H1 (cell line): ENCODE measurements around the gene P2RY8. TPM values are rescaled to one million over a fixed set of nuclear protein-coding genes. Genes with fewer than 3 reads are reported as not detected.
A peak's percentile ranks its signal among the peaks of the same experiment; 100 is the strongest.
"Not testable (repeated sequence)": the region's sequence is repeated elsewhere in the genome, so short reads cannot be mapped to it uniquely, and the experiment has no call there.

Source experiments
- CTCF ChIA-PET: fragments of 300-600 bp; sonication (Branson Sonifier 250); formaldehyde crosslinking; loops from one replicate; lab custom pipeline; 2021; ENCODE audit not compliant: partially characterized antibody; lab: Charles Lee
- POLR2A ChIA-PET: fragments of 300-600 bp; sonication (Branson Sonifier 250); formaldehyde crosslinking; loops from one replicate; lab custom pipeline; 2021; ENCODE audit warnings: inconsistent platforms; ENCODE audit not compliant: partially characterized antibody; lab: Charles Lee
- DNase-seq, 2 experiments: peaks; one replicate each; pipeline versions ENCODE4 v3.0.0 to v3.0.0-alpha.2; 2010 to 2022; ENCODE audit warnings: low spot score in 2 of 2, low read depth in 1 of 2, mixed read lengths in 1 of 2
- FAIRE-seq: peaks from 2 replicates; lab custom pipeline; 2011; peaks lifted over from hg19 to GRCh38; lab: Jason Lieb, UNC
- H2AFZ ChIP-seq: 2 replicates; pipeline ENCODE4 v1.8.1; 2012; ENCODE audit warnings: low read length, inconsistent platforms
- H2AK5ac ChIP-seq: 2 replicates; pipeline ENCODE4 v1.6.1; 2013; ENCODE audit warnings: low read depth, low read length
- H2BK120ac ChIP-seq: replicated peaks from 2 replicates; pipeline ENCODE3; 2013; ENCODE audit warnings: low read depth, low read length, inconsistent platforms
- H2BK12ac ChIP-seq: 2 replicates; pipeline ENCODE4 v1.6.1; 2013; ENCODE audit warnings: low read depth, low read length
- H2BK15ac ChIP-seq: 2 replicates; pipeline ENCODE4 v1.6.1; 2013; ENCODE audit warnings: low read length
- H2BK20ac ChIP-seq: 2 replicates; pipeline ENCODE4 v1.6.1; 2013; ENCODE audit warnings: low read length
- H2BK5ac ChIP-seq: 2 replicates; pipeline ENCODE4 v1.6.1; 2013; ENCODE audit warnings: low read depth, low read length
- H3K14ac ChIP-seq: 2 replicates; pipeline ENCODE4 v1.6.1; 2013; ENCODE audit warnings: inconsistent platforms; ENCODE audit not compliant: insufficient read length
- H3K18ac ChIP-seq: 2 replicates; pipeline ENCODE4 v1.6.1; 2013; ENCODE audit warnings: low read length; ENCODE audit errors: extremely low read depth
- H3K23ac ChIP-seq: 2 replicates; pipeline ENCODE4 v1.6.1; 2013; ENCODE audit warnings: inconsistent platforms; ENCODE audit not compliant: insufficient read length
- H3K23me2 ChIP-seq: 2 replicates; pipeline ENCODE4 v1.6.1; 2013; ENCODE audit warnings: low read depth, low read length
- H3K27ac ChIP-seq: 2 replicates; pipeline ENCODE4 v1.6.1; 2011; ENCODE audit warnings: low read depth, low read length, inconsistent platforms
- H3K27me3 ChIP-seq, 4 experiments: replicated peaks in 1 of 4; 1 replicate in 1 of 4; 2 replicates in 3 of 4; pipeline versions ENCODE4 v1.6.1 to v1.8.1; 2011 to 2013; ENCODE audit warnings: low read length in 3 of 4, mild to moderate bottlenecking in 3 of 4, inconsistent platforms in 2 of 4, mixed read lengths in 2 of 4, moderate library complexity in 1 of 4; ENCODE audit not compliant: control insufficient read depth in 3 of 4, insufficient read depth in 3 of 4; ENCODE audit errors: extremely low read depth in 1 of 4
- H3K36me3 ChIP-seq, 4 experiments: 2 replicates each; pipeline versions ENCODE4 v1.6.1 to v1.8.1; 2011 to 2013; ENCODE audit warnings: mild to moderate bottlenecking in 4 of 4, low read length in 3 of 4, moderate library complexity in 2 of 4, control low read depth in 1 of 4, inconsistent platforms in 1 of 4; ENCODE audit not compliant: insufficient read depth in 4 of 4, control insufficient read depth in 2 of 4
- H3K4ac ChIP-seq: replicated peaks from 2 replicates; pipeline ENCODE3; 2013; ENCODE audit warnings: low read length, low read depth, mixed read lengths, inconsistent platforms; ENCODE audit not compliant: insufficient read length
- H3K4me1 ChIP-seq, 4 experiments: replicated peaks in 1 of 4; 1 replicate in 1 of 4; 2 replicates in 3 of 4; pipeline versions ENCODE4 v1.6.1 to v1.8.1; 2011 to 2013; ENCODE audit warnings: low read length in 3 of 4, inconsistent platforms in 2 of 4, mixed read lengths in 1 of 4; ENCODE audit not compliant: insufficient read depth in 4 of 4, control insufficient read depth in 3 of 4
- H3K4me2 ChIP-seq, 2 experiments: 2 replicates each; pipeline versions ENCODE4 v1.6.1 to v1.8.1; 2011 to 2013; ENCODE audit warnings: low read depth in 2 of 2, low read length in 2 of 2, control low read depth in 1 of 2, inconsistent platforms in 1 of 2, mild to moderate bottlenecking in 1 of 2; ENCODE audit not compliant: insufficient read depth in 1 of 2
- H3K4me3 ChIP-seq, 4 experiments: fragments of 200-600, 300-600 bp in 1 of 4; sonication (generic), shearing (Covaris generic), sonication (Bioruptor Twin) in 1 of 4; 2 replicates each; pipeline versions ENCODE4 v1.5.1 to v1.8.1; 2011 to 2016; ENCODE audit warnings: low read length in 4 of 4, low read depth in 3 of 4, control low read depth in 2 of 4, inconsistent platforms in 2 of 4, mild to moderate bottlenecking in 2 of 4, mixed read lengths in 1 of 4, moderate library complexity in 1 of 4; ENCODE audit not compliant: insufficient read depth in 2 of 4; ENCODE audit errors: extremely low read depth in 1 of 4
- H3K56ac ChIP-seq: replicated peaks from 2 replicates; pipeline ENCODE3; 2013; ENCODE audit warnings: low read depth, mild to moderate bottlenecking, mixed read lengths, low read length, inconsistent platforms; ENCODE audit not compliant: insufficient read length
- H3K79me1 ChIP-seq: 2 replicates; pipeline ENCODE4 v1.6.1; 2013; ENCODE audit warnings: low read depth, low read length, control low read depth
- H3K79me2 ChIP-seq, 2 experiments: 2 replicates each; pipeline versions ENCODE4 v1.6.1 to v1.8.1; 2012 to 2013; ENCODE audit warnings: low read length in 2 of 2, mild to moderate bottlenecking in 2 of 2, inconsistent platforms in 1 of 2; ENCODE audit not compliant: insufficient read depth in 2 of 2, control insufficient read depth in 1 of 2
- H3K9ac ChIP-seq, 4 experiments: replicated peaks in 1 of 4; 1 replicate in 1 of 4; 2 replicates in 3 of 4; pipeline versions ENCODE4 v1.6.1 to v1.8.1; 2011 to 2013; ENCODE audit warnings: low read depth in 3 of 4, low read length in 3 of 4, control low read depth in 2 of 4, mild to moderate bottlenecking in 2 of 4, moderate library complexity in 2 of 4, inconsistent platforms in 1 of 4; ENCODE audit errors: extremely low read depth in 1 of 4
- H3K9me3 ChIP-seq, 2 experiments: 2 replicates each; pipeline versions ENCODE4 v1.6.1 to v1.8.1; 2012 to 2013; ENCODE audit warnings: mild to moderate bottlenecking in 2 of 2, moderate library complexity in 2 of 2, control low read depth in 1 of 2, inconsistent platforms in 1 of 2, low read depth in 1 of 2, low read length in 1 of 2, mixed read lengths in 1 of 2; ENCODE audit not compliant: insufficient read depth in 2 of 2
- H4K20me1 ChIP-seq, 2 experiments: replicated peaks in 1 of 2; 2 replicates each; pipeline versions ENCODE3 to v1.8.1; 2011 to 2013; ENCODE audit warnings: inconsistent platforms in 2 of 2, low read length in 2 of 2, mild to moderate bottlenecking in 1 of 2; ENCODE audit not compliant: insufficient read depth in 2 of 2, control insufficient read depth in 1 of 2
- H4K5ac ChIP-seq: 2 replicates; pipeline ENCODE4 v1.6.1; 2013; ENCODE audit warnings: low read length, low read depth, mixed read lengths, inconsistent platforms; ENCODE audit not compliant: insufficient read length
- H4K8ac ChIP-seq: 2 replicates; pipeline ENCODE4 v1.8.0; 2013; ENCODE audit warnings: mild to moderate bottlenecking, moderate library complexity, low read length, inconsistent platforms; ENCODE audit not compliant: insufficient read depth; ENCODE audit errors: extremely low read depth
- H4K91ac ChIP-seq: replicated peaks from 2 replicates; pipeline ENCODE3; 2013; ENCODE audit warnings: low read length, mixed read lengths, inconsistent platforms; ENCODE audit not compliant: insufficient read length
- YY1 ChIP-seq: IDR thresholded peaks from 2 replicates; pipeline ENCODE4 v1.6.1; 2011; ENCODE audit warnings: low read depth, mild to moderate bottlenecking, low read length
- WGBS, 2 experiments: shearing (Covaris generic) in 1 of 2; methylation state at CpG; one replicate each; pipeline versions ENCODE4 v1.1.6 to v1.1.7; 2013 to 2015; ENCODE audit warnings: low lambda C conversion rate in 2 of 2, mixed read lengths in 2 of 2, inconsistent platforms in 1 of 2, low coverage in 1 of 2, missing lambda C conversion rate in 1 of 2; ENCODE audit not compliant: insufficient replicate concordance in 2 of 2, insufficient coverage in 1 of 2, insufficient read length in 1 of 2; ENCODE audit errors: extremely low coverage in 1 of 2, missing lambda C conversion rate in 1 of 2; 5-methylcytosine and 5-hydroxymethylcytosine counted together
- polyA plus RNA-seq, 7 experiments: library from polyadenylated mRNA; depleted of rRNA in 3 of 7; stranded (reverse) in 5 of 7; unstranded in 2 of 7; fragments of >200 nt in 5 of 7; fragments of 200-250 nt in 2 of 7; gene quantifications; 1 replicate in 5 of 7; 2 replicates in 1 of 7; 4 replicates in 1 of 7; pipeline versions ENCODE4 v1.2.1 to v1.2.3, GENCODE V29; 2011 to 2013; ENCODE audit warnings: missing spikeins in 2 of 7, mixed read lengths in 2 of 7
- total RNA-seq: library from RNA; stranded (reverse); fragmentation: NEBNext Ultra II Directional; extraction: Animal tissue kit (Norgen Biotek cat#: 25700); gene quantifications from 2 replicates; pipeline ENCODE4 v1.2.1, GENCODE V29; 2021

P2RY8 gene
- total and polyA plus RNA-seq, 2 of the 8 experiments (the other 6 are each of a cell fraction or from before 2014, with no cell fraction given) = 0.09 to 0.15 TPM

- Histone ChIP-seq H3K79me2 (peaks cover 58 to 97% of the 10 kb centered on the region in 2 experiments), H3K79me1 (peaks cover 39% of the 10 kb centered on the region), H2AK5ac (0 out of 2 replicates have a peak overlapping the region, but pooled peaks have one; percentile 86), H3K36me3 (peaks cover 4 to 31% (median 12%) of the 10 kb centered on the region in 4 experiments; a peak in 6 of 8 replicates), H3K23me2 (peaks cover 13% of the 10 kb centered on the region; the same call in 1 of the 2 replicates), H2BK15ac (peak overlapping the region; percentile 6; the same call in 1 of the 2 replicates), H3K9me3 (peaks cover 4 to 26% of the 10 kb centered on the region in 2 experiments; a peak in 3 of 4 replicates)
- H3K27me3 ChIP-seq, H2AFZ ChIP-seq, H4K8ac ChIP-seq, H3K9ac ChIP-seq, H3K14ac ChIP-seq, H2BK20ac ChIP-seq, H2BK120ac ChIP-seq, H3K23ac ChIP-seq, DNase-seq, H4K91ac ChIP-seq, H3K4me1 ChIP-seq, H3K4ac ChIP-seq, POLR2A ChIA-PET, H2BK12ac ChIP-seq, H4K20me1 ChIP-seq, H3K4me3 ChIP-seq, H4K5ac ChIP-seq, FAIRE-seq, H3K4me2 ChIP-seq, H3K27ac ChIP-seq, H3K56ac ChIP-seq, H3K18ac ChIP-seq, H2BK5ac ChIP-seq, CTCF ChIA-PET: not testable (repeated sequence)
- TF ChIP-seq YY1 = peak; percentile 7
- 90% methylated on average over 13 of the region's 13 CpGs; no CpG with 5 or more reads in 1 of the 2 experiments for WGBS, 2 experiments
Observed at GRCh38 chrX:1446984-1447968, 89.7 kb downstream of the P2RY8 start.
